ENCODE data around the gene LRRC19. TPM values are rescaled to one million over a fixed set of nuclear protein-coding genes. Genes with fewer than 3 reads are reported as not detected.

The LRRC19 gene
- total RNA-seq, 1 donor from 2014 or later: not detected

DNA sequence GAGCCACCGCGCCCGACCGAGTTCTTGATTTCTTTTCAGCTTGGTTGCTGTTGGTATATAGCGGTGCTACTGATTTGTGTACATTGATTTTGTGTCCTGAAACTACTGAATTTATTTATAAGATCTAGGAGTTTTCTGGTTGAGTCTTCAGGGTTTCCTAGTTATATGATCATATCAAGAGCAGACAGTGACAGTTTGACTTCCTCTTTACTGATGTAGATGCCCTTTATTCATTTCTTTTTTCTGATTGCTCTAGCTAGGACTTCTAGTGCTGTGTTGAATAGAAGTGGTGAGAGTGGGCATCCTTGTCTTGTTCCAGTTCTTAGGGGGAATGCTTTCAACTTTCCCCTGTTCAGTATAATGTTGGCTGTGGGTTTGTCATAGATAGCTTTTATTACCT is 17.4 kb upstream of the LRRC19 start:
- no peak overlapping the region for H3K4me3 Mint-ChIP-seq
- peaks cover 59% of the 10 kb centered on the region for H3K36me3 Mint-ChIP-seq
- H3K4me1 Mint-ChIP-seq: no peaks in the 10 kb centered on the region

DNA sequence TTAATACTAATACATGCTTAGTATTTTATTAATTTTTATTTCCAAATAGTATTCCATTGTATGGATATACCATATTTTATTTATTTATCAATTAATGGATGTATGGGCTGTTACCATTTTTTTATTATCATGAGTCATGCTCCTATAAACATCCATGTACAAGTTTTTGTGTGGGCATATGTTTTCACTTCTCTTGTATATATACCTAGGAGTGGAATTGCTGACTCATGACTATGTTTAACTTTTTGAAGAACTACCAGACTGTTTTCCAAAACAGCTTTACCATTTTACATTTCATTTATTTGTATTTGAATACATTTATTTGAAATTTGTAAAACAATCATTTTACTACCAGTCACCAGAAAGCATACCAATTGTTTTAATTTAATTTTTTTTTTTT is 14.1 kb upstream of the LRRC19 start:
- DNase-seq (ENCODE audit: low spot score in 2 of 2, unreplicated experiment in 2 of 2): no peak
- peaks cover 56% of the 10 kb centered on the region for H3K36me3 Mint-ChIP-seq
- TF ChIP-seq CTCF (IDR thresholded peaks at IDR 0.05; ENCODE audit: unreplicated experiment): no peak
- H3K27me3 Mint-ChIP-seq (ENCODE audit: low read depth): no peaks in the 10 kb centered on the region
- no peaks in the 10 kb centered on the region for H3K4me1 Mint-ChIP-seq
- H3K27ac Mint-ChIP-seq: no peak overlapping the region
- peaks cover 9% of the 10 kb centered on the region for H3K9me3 Mint-ChIP-seq
- H3K4me3 Mint-ChIP-seq: no peak overlapping the region

More for the DNA sequence above, 17.4 kb upstream of the LRRC19 start:
- no peak for DNase-seq (ENCODE audit: low spot score in 2 of 2, unreplicated experiment in 2 of 2)
- no peak for TF ChIP-seq CTCF (IDR thresholded peaks at IDR 0.05; ENCODE audit: unreplicated experiment)
- peaks cover 23% of the 10 kb centered on the region for H3K9me3 Mint-ChIP-seq
- no peak overlapping the region for H3K27ac Mint-ChIP-seq
- no peaks in the 10 kb centered on the region for H3K27me3 Mint-ChIP-seq (ENCODE audit: low read depth)

GRCh38 chr9:27003426-27004077 is 1.9 kb downstream of the LRRC19 start:
- Mint-ChIP-seq H3K27ac (no peak overlapping the region), H3K36me3 (peaks cover 9% of the 10 kb centered on the region), H3K4me3 (no peak overlapping the region), H3K27me3 (ENCODE audit: low read depth) (no peaks in the 10 kb centered on the region), H3K9me3 (peaks cover 11% of the 10 kb centered on the region), H3K4me1 (no peaks in the 10 kb centered on the region)
- no peak for TF ChIP-seq CTCF (IDR thresholded peaks at IDR 0.05; ENCODE audit: unreplicated experiment)
- DNase-seq (ENCODE audit: low spot score in 2 of 2, unreplicated experiment in 2 of 2): no peak

DNA sequence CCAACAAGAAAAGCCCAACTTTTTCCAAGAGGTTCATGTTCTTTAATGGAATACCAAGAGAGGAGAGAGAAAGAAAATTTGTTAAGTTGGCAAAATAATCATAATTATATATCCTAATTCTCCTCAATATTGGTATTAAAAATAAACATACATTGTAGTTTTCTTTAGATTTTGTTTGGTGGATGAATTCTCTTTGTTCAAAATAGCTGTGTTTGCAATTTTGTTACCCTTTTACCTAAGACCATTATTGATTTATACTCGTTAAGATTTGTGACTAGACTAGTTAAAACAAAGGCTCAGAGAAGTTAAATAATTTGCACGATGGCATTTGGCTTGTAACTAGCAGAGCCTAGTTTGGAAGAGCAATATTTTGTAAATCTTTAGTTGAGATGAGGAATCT is 9.7 kb downstream of the LRRC19 start:
- H3K27ac Mint-ChIP-seq: no peak overlapping the region
- no peak overlapping the region for H3K4me3 Mint-ChIP-seq
- no peaks in the 10 kb centered on the region for H3K4me1 Mint-ChIP-seq
- no peaks in the 10 kb centered on the region for H3K9me3 Mint-ChIP-seq
- no peak for TF ChIP-seq CTCF (IDR thresholded peaks at IDR 0.05; ENCODE audit: unreplicated experiment)
- no peak for DNase-seq (ENCODE audit: low spot score in 2 of 2, unreplicated experiment in 2 of 2)
- no peaks in the 10 kb centered on the region for H3K27me3 Mint-ChIP-seq (ENCODE audit: low read depth)
- H3K36me3 Mint-ChIP-seq: peaks cover 5% of the 10 kb centered on the region

DNA sequence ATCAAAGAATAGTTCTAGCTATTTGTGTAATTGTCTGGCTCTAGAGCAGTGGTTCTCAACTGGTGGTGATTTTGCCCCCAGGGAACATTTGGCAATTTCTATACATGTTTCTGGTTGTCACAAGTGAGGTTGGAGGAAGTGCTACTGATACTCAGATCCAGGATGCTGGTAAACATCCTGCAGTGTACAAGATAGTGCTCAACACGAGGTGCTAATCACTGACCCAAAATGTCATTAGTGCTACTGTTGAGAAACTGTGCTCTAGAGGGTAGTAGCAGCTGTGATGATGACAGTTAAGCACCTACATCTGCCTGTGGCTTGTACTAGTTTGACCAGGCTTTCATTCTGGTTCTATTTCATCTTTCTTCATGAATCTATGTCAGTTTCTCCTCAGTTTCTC is 22.1 kb downstream of the LRRC19 start:
- no peaks in the 10 kb centered on the region for H3K27me3 Mint-ChIP-seq (ENCODE audit: low read depth)
- H3K9me3 Mint-ChIP-seq: peaks cover 5% of the 10 kb centered on the region
- H3K4me3 Mint-ChIP-seq: no peak overlapping the region
- no peak for DNase-seq (ENCODE audit: low spot score in 2 of 2, unreplicated experiment in 2 of 2)
- no peak overlapping the region for H3K27ac Mint-ChIP-seq
- TF ChIP-seq CTCF (IDR thresholded peaks at IDR 0.05; ENCODE audit: unreplicated experiment): no peak
- H3K36me3 Mint-ChIP-seq: peaks cover 16% of the 10 kb centered on the region
- H3K4me1 Mint-ChIP-seq: no peaks in the 10 kb centered on the region
